B cell (primary cell): ENCODE measurements around the gene NTRK2. TPM values are rescaled to one million over a fixed set of nuclear protein-coding genes. Genes with fewer than 3 reads are reported as not detected.

Source experiments
- ATAC-seq: fragments of 200-7000 bp; cut with Tn5 transposase; one replicate; pipeline ENCODE4 v1.10.0; 2021; ENCODE audit warnings: low read depth, mild to moderate bottlenecking, moderate number of reproducible peaks, moderate library complexity
- CTCF ChIA-PET: fragments of 350-600 bp; sonication (Branson Sonifier 250); formaldehyde crosslinking; loops from one replicate; lab custom pipeline; 2021; ENCODE audit warnings: antibody characterized with exemption, inconsistent platforms; lab: Charles Lee
- POLR2A ChIA-PET: fragments of 350-600 bp; sonication (Branson Sonifier 250); formaldehyde crosslinking; loops from one replicate; lab custom pipeline; 2021; ENCODE audit warnings: antibody characterized with exemption; lab: Charles Lee
- DNase-seq: peaks from one replicate; pipeline ENCODE4 v3.0.0; 2013
- H2AFZ ChIP-seq: 2 replicates; pipeline ENCODE4 v1.6.1; 2012; ENCODE audit warnings: mild to moderate bottlenecking, low read depth, low read length; ENCODE audit not compliant: insufficient read depth, poor library complexity, severe bottlenecking
- H3K27ac ChIP-seq, 2 donors: 1 replicate in 1 of 2; 2 replicates in 1 of 2; pipeline ENCODE4 v1.5.1; 2012 to 2013; ENCODE audit warnings: low read length in 2 of 2, mild to moderate bottlenecking in 2 of 2, moderate library complexity in 1 of 2
- H3K27me3 ChIP-seq, 4 experiments: fragments of 200-600 bp in 1 of 4; sonication (generic) in 1 of 4; replicated peaks in 1 of 4; 1 replicate in 2 of 4; 2 replicates in 2 of 4; pipeline versions ENCODE4 v1.6.1 to v1.7.0; 2013 to 2016; ENCODE audit warnings: low read length in 3 of 4, mild to moderate bottlenecking in 2 of 4, mixed read lengths in 1 of 4, moderate library complexity in 1 of 4; ENCODE audit not compliant: insufficient read depth in 4 of 4, control insufficient read depth in 3 of 4; ENCODE audit errors: control extremely low read depth in 1 of 4
- H3K36me3 ChIP-seq, 2 experiments: replicated peaks in 1 of 2; 1 replicate in 1 of 2; 2 replicates in 1 of 2; pipeline versions ENCODE4 v1.6.1 to v1.7.1; 2013; ENCODE audit warnings: low read length in 1 of 2; ENCODE audit not compliant: insufficient read depth in 2 of 2, control insufficient read depth in 1 of 2; ENCODE audit errors: control extremely low read depth in 1 of 2, extremely low read depth in 1 of 2
- H3K4me1 ChIP-seq, 2 donors: fragments of 200-600 bp in 1 of 2; sonication (generic) in 1 of 2; 1 replicate in 1 of 2; 2 replicates in 1 of 2; pipeline versions ENCODE4 v1.5.1 to v1.6.1; 2013 to 2017; ENCODE audit warnings: low read length in 2 of 2; ENCODE audit not compliant: control insufficient read depth in 2 of 2, insufficient read depth in 2 of 2
- H3K4me2 ChIP-seq: replicated peaks from 2 replicates; pipeline ENCODE3; 2012; ENCODE audit warnings: mild to moderate bottlenecking, low read depth, low read length; ENCODE audit not compliant: poor library complexity, severe bottlenecking
- H3K4me3 ChIP-seq, 5 experiments: fragments of 200-600 bp in 1 of 5; sonication (generic) in 1 of 5; 1 replicate in 3 of 5; 2 replicates in 2 of 5; pipeline versions ENCODE4 v1.5.1 to v1.7.0; 2011 to 2016; ENCODE audit warnings: low read length in 4 of 5, mild to moderate bottlenecking in 4 of 5, low read depth in 2 of 5, control low read depth in 1 of 5, moderate library complexity in 1 of 5; ENCODE audit not compliant: insufficient read depth in 1 of 5; ENCODE audit errors: control extremely low read depth in 1 of 5, extremely low read depth in 1 of 5
- H3K79me2 ChIP-seq: fragments of 200-600 bp; sonication (generic); one replicate; pipeline ENCODE4 v1.6.0; 2016; ENCODE audit warnings: low read length; ENCODE audit not compliant: control insufficient read depth, insufficient read depth
- H3K9ac ChIP-seq: fragments of 200-600 bp; sonication (generic); 2 replicates; pipeline ENCODE4 v1.6.1; 2017; ENCODE audit warnings: mild to moderate bottlenecking, low read length, moderate library complexity
- H3K9me3 ChIP-seq, 3 donors: one replicate each; pipeline versions ENCODE4 v1.6.1 to v1.7.1; 2013; ENCODE audit warnings: low read length in 2 of 3; ENCODE audit not compliant: control insufficient read depth in 2 of 3, insufficient read depth in 1 of 3; ENCODE audit errors: control extremely low read depth in 1 of 3
- H4K20me1 ChIP-seq: 2 replicates; pipeline ENCODE4 v1.6.0; 2012; ENCODE audit warnings: mild to moderate bottlenecking, low read length; ENCODE audit not compliant: insufficient read depth, control insufficient read depth, poor library complexity, severe bottlenecking
- H3K27ac Mint-ChIP-seq: one replicate; pipeline ENCODE4 v1.8.0; 2021; ENCODE audit warnings: mixed read lengths
- H3K27me3 Mint-ChIP-seq: one replicate; pipeline ENCODE4 v1.8.0; 2021; ENCODE audit warnings: mixed read lengths
- H3K4me1 Mint-ChIP-seq: one replicate; pipeline ENCODE4 v1.8.0; 2021; ENCODE audit warnings: mixed read lengths
- H3K4me3 Mint-ChIP-seq: one replicate; pipeline ENCODE4 v1.8.0; 2021; ENCODE audit warnings: mixed read lengths
- H3K9me3 Mint-ChIP-seq: one replicate; pipeline ENCODE4 v1.8.0; 2022; ENCODE audit warnings: mixed read lengths; ENCODE audit not compliant: insufficient read depth
- EZH2 ChIP-seq: IDR thresholded peaks from 2 replicates; pipeline ENCODE4 v1.6.1; 2012; ENCODE audit warnings: borderline replicate concordance, low read depth, mild to moderate bottlenecking, moderate library complexity, low read length; ENCODE audit not compliant: insufficient read depth, poor library complexity, severe bottlenecking
- WGBS: methylation state at CpG from one replicate; pipeline ENCODE4 v1.1.5; 2013; ENCODE audit warnings: missing lambda C conversion rate; ENCODE audit not compliant: insufficient coverage; 5-methylcytosine and 5-hydroxymethylcytosine counted together
- intact Hi-C: fragments of 100-400 bp; cut with micrococcal nuclease; formaldehyde crosslinking; loops from one replicate; pipeline ENCODE4 v1.10.0; 2022
- polyA plus RNA-seq: library from polyadenylated mRNA; depleted of rRNA; stranded (reverse); fragments of >200 nt; gene quantifications from 2 replicates; pipeline ENCODE4 v1.2.3, GENCODE V29; 2012
- total RNA-seq, 2 donors: library from RNA; stranded (reverse); fragments of 120-200 nt in 1 of 2; gene quantifications; 1 replicate in 1 of 2; 2 replicates in 1 of 2; pipeline versions ENCODE4 v1.2.3 to v1.2.4, GENCODE V29; 2013 to 2022
- TF ChIP-seq, protein P1 (sequence below): fragments of 200-600 bp; IDR thresholded peaks from one replicate; pipeline ENCODE4 v1.8.0; 2022; ENCODE audit warnings: antibody characterized with exemption, mild to moderate bottlenecking

NTRK2 gene
- total and polyA plus RNA-seq, 2 donors (not counting 1 experiment from before 2014, with no cell fraction given) = 0.03 to 0.10 TPM

DNA sequence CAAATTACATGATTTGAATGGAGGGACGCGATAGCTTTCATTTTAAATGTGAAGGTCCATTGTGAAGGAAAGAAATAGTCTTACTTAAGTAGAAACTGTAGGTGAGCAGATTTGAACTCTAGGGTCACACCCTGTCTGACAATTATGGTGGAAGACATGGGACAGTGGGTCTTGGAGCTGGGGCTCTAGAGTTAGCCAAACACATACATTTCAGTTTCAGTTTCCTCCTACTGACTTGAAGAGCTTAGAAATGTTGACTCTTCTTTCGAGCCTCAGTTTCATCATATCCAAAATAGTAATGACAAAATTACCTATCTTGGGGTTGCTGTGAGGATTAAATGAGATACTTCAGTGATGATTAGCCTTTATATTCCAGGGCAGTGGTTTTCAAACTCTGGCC lies 314.2 kb downstream of the NTRK2 start:
- Histone ChIP-seq H3K4me1 (no peaks in the 10 kb centered on the region), H3K27me3 (no peaks in the 10 kb centered on the region), H3K4me3 (no peak overlapping the region), H4K20me1 (no peaks in the 10 kb centered on the region), H3K4me2 (no peak overlapping the region), H3K9me3 (peaks cover 0 to 2% (median 0%) of the 10 kb centered on the region in 3 donors), H3K79me2 (no peaks in the 10 kb centered on the region), H3K9ac (no peak overlapping the region), H3K36me3 (no peaks in the 10 kb centered on the region), H3K27ac (no peak overlapping the region), H2AFZ (no peak overlapping the region)
- Mint-ChIP-seq H3K4me1 (no peaks in the 10 kb centered on the region), H3K27ac (no peak overlapping the region), H3K4me3 (no peak overlapping the region), H3K9me3 (no peaks in the 10 kb centered on the region), H3K27me3 (peaks cover 3% of the 10 kb centered on the region)
- DNase-seq (no peak), ATAC-seq (no peak)
- POLR2A ChIA-PET = no interaction called here
- no CpG with 5 or more reads among the region's 3 CpGs for WGBS
- CTCF ChIA-PET = no interaction called here
- no peak for TF ChIP-seq EZH2
- TF ChIP-seq, protein P1, sequence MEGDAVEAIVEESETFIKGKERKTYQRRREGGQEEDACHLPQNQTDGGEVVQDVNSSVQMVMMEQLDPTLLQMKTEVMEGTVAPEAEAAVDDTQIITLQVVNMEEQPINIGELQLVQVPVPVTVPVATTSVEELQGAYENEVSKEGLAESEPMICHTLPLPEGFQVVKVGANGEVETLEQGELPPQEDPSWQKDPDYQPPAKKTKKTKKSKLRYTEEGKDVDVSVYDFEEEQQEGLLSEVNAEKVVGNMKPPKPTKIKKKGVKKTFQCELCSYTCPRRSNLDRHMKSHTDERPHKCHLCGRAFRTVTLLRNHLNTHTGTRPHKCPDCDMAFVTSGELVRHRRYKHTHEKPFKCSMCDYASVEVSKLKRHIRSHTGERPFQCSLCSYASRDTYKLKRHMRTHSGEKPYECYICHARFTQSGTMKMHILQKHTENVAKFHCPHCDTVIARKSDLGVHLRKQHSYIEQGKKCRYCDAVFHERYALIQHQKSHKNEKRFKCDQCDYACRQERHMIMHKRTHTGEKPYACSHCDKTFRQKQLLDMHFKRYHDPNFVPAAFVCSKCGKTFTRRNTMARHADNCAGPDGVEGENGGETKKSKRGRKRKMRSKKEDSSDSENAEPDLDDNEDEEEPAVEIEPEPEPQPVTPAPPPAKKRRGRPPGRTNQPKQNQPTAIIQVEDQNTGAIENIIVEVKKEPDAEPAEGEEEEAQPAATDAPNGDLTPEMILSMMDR = no peak
- intact Hi-C loops = no loop called here

DNA sequence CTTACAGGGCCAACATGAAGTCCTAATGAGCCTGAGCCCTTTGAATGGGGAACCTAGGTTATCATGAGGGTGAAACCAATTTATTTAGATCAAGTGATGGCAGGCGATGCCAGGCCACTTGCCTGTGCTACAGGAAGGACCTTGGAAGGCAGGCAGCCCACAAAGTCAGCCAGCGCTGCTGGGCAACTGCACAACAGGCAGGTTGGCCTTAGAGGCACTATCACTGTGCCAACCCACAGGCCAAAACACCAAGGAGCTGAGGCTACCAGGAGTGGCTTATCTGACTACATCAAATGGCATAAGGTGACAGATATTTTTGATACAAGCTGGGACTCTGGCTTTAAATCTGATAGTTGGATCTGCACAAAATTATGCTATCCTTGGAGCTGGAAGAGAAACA lies 319.1 kb downstream of the NTRK2 start:
- ChIA-PET CTCF (no interaction called here), POLR2A (no interaction called here)
- Mint-ChIP-seq H3K9me3 (no peaks in the 10 kb centered on the region), H3K4me1 (no peaks in the 10 kb centered on the region), H3K4me3 (no peak overlapping the region), H3K27me3 (peaks cover 3% of the 10 kb centered on the region), H3K27ac (no peak overlapping the region)
- H4K20me1 ChIP-seq = no peaks in the 10 kb centered on the region
- no peak overlapping the region for H3K4me3 ChIP-seq
- no peak overlapping the region for H3K27ac ChIP-seq
- TF ChIP-seq, protein P1 = no peak
- no peak for TF ChIP-seq EZH2
- H3K4me2 ChIP-seq = no peak overlapping the region
- H3K9ac ChIP-seq = no peak overlapping the region
- 92% methylated on average over 2 of the region's 2 CpGs for whole genome bisulfite sequencing
- H3K4me1 ChIP-seq = no peaks in the 10 kb centered on the region
- H3K27me3 ChIP-seq = no peaks in the 10 kb centered on the region
- DNase-seq (no peak), ATAC-seq (no peak)
- H2AFZ ChIP-seq = no peak overlapping the region
- no peaks in the 10 kb centered on the region for H3K36me3 ChIP-seq
- H3K9me3 ChIP-seq = no peaks in the 10 kb centered on the region
- intact Hi-C loops = no loop called here
- no peaks in the 10 kb centered on the region for H3K79me2 ChIP-seq
